Activated naive CD8-positive, alpha-beta T cell (primary cell): ENCODE measurements around the gene OMD.

Experiments used
- H3K27ac Mint-ChIP-seq: one replicate; pipeline ENCODE4 v1.8.0; 2021; ENCODE audit warnings: mixed read lengths
- H3K27me3 Mint-ChIP-seq: one replicate; pipeline ENCODE4 v1.8.0; 2021; ENCODE audit warnings: mixed read lengths
- H3K36me3 Mint-ChIP-seq: one replicate; pipeline ENCODE4 v1.8.0; 2021; ENCODE audit warnings: mixed read lengths
- H3K4me1 Mint-ChIP-seq: one replicate; pipeline ENCODE4 v1.8.0; 2021; ENCODE audit warnings: low read depth, mixed read lengths
- H3K4me3 Mint-ChIP-seq: one replicate; pipeline ENCODE4 v1.8.0; 2021; ENCODE audit warnings: mild to moderate bottlenecking, mixed read lengths
- H3K9me3 Mint-ChIP-seq: one replicate; pipeline ENCODE4 v1.8.0; 2021; ENCODE audit warnings: low read depth, mixed read lengths

Gene OMD

DNA sequence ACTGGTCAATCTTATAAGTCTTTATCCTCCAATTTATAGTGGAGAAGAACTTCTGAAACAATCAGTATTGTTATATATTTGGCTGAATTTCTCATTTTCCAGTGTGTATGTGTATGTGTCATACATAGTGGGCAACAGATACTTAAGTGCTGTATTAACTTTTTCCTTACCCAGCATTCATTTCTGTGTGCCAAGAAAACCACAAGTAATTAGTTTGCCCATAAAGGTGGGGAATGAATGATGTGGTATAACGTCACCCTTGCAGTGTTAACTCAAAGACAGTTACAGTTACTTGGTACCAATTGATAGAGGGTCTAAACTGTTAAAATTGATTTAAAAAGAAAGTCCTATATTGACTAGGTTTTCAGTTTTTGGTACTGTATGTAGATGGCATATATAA, 21.9 kb downstream of the OMD start:
- no peak overlapping the region for H3K4me3 Mint-ChIP-seq
- peaks cover 3% of the 10 kb centered on the region for H3K9me3 Mint-ChIP-seq
- no peak overlapping the region for H3K27ac Mint-ChIP-seq
- H3K36me3 Mint-ChIP-seq: peaks cover 3% of the 10 kb centered on the region
- no peaks in the 10 kb centered on the region for H3K27me3 Mint-ChIP-seq
- H3K4me1 Mint-ChIP-seq: peaks cover 28% of the 10 kb centered on the region

GRCh38 chr9:92397853-92398252, 26.4 kb downstream of the OMD start:
- Mint-ChIP-seq H3K27ac (no peak overlapping the region), H3K9me3 (peaks cover 3% of the 10 kb centered on the region), H3K4me3 (no peak overlapping the region), H3K4me1 (no peaks in the 10 kb centered on the region), H3K27me3 (no peaks in the 10 kb centered on the region), H3K36me3 (peaks cover 3% of the 10 kb centered on the region)

DNA sequence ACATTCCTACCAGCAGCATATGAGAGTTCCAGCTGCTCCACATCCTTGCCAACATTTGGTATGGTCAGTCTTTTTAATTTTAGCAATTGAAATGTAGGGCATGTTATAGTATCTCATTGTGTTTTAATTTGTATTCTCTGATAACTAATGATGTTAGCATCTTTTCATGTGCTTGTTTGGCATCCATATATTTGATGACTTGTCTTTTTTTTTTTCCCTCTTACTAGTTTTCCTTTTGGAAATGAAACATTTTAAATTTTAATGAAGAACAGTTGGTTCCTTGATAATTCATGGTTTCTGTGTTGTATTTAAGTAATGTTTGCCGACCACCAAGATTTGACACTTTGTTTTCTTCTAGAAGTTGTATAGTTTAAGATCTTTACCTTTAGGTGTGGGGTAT, 28.7 kb downstream of the OMD start:
- no peak overlapping the region for H3K27ac Mint-ChIP-seq
- H3K27me3 Mint-ChIP-seq: no peaks in the 10 kb centered on the region
- H3K36me3 Mint-ChIP-seq: peaks cover 3% of the 10 kb centered on the region
- H3K4me3 Mint-ChIP-seq: no peak overlapping the region
- H3K9me3 Mint-ChIP-seq: peaks cover 3% of the 10 kb centered on the region
- no peaks in the 10 kb centered on the region for H3K4me1 Mint-ChIP-seq

DNA sequence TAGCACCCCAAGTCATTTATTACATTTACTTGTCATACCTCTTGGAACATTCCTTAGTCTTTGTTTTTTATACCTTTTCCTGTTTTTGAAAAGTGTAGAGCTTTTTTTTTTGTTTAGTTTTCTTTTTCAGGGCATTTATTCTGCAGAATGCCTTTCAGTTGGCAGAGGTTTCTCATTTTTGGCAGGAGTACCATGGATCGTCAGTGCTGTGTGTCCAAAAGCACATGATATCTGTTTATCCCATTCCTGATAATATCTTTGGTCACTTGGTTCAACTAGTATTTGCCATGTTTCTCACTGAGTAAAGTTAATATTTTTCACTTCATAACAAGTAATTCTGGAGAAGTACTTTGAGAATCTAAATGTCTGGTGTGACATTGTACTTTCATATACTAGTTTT, 30.6 kb downstream of the OMD start:
- H3K27me3 Mint-ChIP-seq: no peaks in the 10 kb centered on the region
- no peak overlapping the region for H3K27ac Mint-ChIP-seq
- H3K36me3 Mint-ChIP-seq: peaks cover 3% of the 10 kb centered on the region
- no peak overlapping the region for H3K4me3 Mint-ChIP-seq
- peaks cover 3% of the 10 kb centered on the region for H3K9me3 Mint-ChIP-seq
- no peaks in the 10 kb centered on the region for H3K4me1 Mint-ChIP-seq

- Mint-ChIP-seq H3K27ac (no peak overlapping the region), H3K4me3 (no peak overlapping the region), H3K4me1 (no peaks in the 10 kb centered on the region), H3K36me3 (peaks cover under 1% of the 10 kb centered on the region), H3K27me3 (no peaks in the 10 kb centered on the region), H3K9me3 (no peaks in the 10 kb centered on the region)
These were observed 31.6 kb downstream of the OMD start for GRCh38 chr9:92392690-92393089.

DNA sequence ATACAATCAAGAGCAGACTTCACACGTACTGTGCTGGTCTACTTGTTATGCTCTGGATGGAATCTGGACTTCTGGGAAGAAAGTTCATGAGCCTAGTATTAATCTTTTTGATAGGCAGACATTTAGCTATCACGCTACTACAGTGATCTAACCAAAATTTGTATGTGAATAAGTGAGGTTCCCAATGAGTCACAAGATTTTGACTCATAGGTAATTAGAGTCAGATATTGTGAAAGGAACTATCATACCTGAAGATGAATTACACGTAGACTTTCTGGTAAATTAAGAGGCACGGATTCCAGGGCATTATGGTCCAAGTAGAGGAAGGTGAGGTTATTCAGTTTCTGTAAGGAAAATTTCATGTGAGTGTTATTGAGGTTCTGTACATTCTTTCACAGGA, 38.3 kb downstream of the OMD start:
- Mint-ChIP-seq H3K27me3 (no peaks in the 10 kb centered on the region), H3K4me3 (no peak overlapping the region), H3K27ac (no peak overlapping the region)

GRCh38 chr9:92385477-92385876, 38.8 kb downstream of the OMD start:
- Mint-ChIP-seq H3K4me1 (peaks cover 1% of the 10 kb centered on the region), H3K4me3 (no peak overlapping the region), H3K27ac (no peak overlapping the region), H3K9me3 (no peaks in the 10 kb centered on the region), H3K36me3 (peaks cover 10% of the 10 kb centered on the region), H3K27me3 (no peaks in the 10 kb centered on the region)

More for the DNA sequence above, 38.3 kb downstream of the OMD start:
- peaks cover 1% of the 10 kb centered on the region for H3K4me1 Mint-ChIP-seq
- H3K36me3 Mint-ChIP-seq: peaks cover 9% of the 10 kb centered on the region
- no peaks in the 10 kb centered on the region for H3K9me3 Mint-ChIP-seq

DNA sequence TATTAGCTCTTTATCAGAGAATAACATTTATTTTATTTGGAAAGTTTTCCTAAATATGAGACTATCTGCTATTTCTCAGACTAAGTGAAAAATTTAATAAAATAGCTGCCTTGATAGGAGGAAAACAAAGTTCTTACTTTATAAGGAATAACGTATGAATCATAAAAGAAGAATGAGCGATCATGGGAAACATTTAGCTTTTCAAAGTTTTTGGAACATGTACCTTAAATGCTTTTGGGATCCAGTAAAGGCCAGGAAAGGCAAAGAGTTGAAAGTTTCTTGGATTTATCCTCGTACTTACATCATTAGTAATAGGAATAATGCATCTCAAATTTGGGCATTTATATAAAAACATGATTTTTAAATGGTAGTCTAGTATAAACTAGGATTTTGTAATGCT, 39.3 kb downstream of the OMD start:
- no peaks in the 10 kb centered on the region for H3K27me3 Mint-ChIP-seq
- peaks cover 1% of the 10 kb centered on the region for H3K4me1 Mint-ChIP-seq
- H3K9me3 Mint-ChIP-seq: no peaks in the 10 kb centered on the region
- H3K4me3 Mint-ChIP-seq: no peak overlapping the region
- peaks cover 10% of the 10 kb centered on the region for H3K36me3 Mint-ChIP-seq
- H3K27ac Mint-ChIP-seq: no peak overlapping the region

- Mint-ChIP-seq H3K36me3 (peaks cover 14% of the 10 kb centered on the region), H3K4me1 (peaks cover 6% of the 10 kb centered on the region), H3K4me3 (no peak overlapping the region), H3K27ac (no peak overlapping the region), H3K27me3 (no peaks in the 10 kb centered on the region), H3K9me3 (no peaks in the 10 kb centered on the region)
These were observed 39.9 kb downstream of the OMD start for GRCh38 chr9:92384375-92384774.

- H3K27ac Mint-ChIP-seq: no peak overlapping the region
- no peak overlapping the region for H3K4me3 Mint-ChIP-seq
- peaks cover 16% of the 10 kb centered on the region for H3K36me3 Mint-ChIP-seq
- peaks cover 10% of the 10 kb centered on the region for H3K4me1 Mint-ChIP-seq
- no peaks in the 10 kb centered on the region for H3K27me3 Mint-ChIP-seq
- no peaks in the 10 kb centered on the region for H3K9me3 Mint-ChIP-seq
These were observed 42.5 kb downstream of the OMD start for GRCh38 chr9:92381775-92382174.

DNA sequence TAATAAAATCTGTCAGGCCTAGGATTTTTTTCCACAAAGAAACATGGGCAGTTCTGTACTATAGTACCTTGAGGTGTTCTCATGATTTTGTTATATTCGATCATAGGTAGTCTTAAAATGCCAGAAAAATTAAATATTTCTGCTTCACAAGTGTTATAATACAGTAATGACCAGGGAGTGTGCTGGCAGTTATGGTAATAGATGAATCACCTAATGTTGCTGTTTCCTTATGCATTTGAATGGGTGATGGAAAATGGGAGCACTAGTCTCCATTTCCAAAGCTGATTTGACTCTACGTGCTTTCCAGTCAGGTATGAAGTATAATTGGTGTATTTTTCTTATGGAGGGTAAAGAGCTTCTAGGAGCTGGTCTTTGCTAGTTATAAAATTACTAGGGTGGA, 43.7 kb downstream of the OMD start:
- Mint-ChIP-seq H3K36me3 (peaks cover 19% of the 10 kb centered on the region), H3K4me1 (peaks cover 10% of the 10 kb centered on the region), H3K9me3 (peaks cover 4% of the 10 kb centered on the region), H3K27ac (no peak overlapping the region), H3K4me3 (no peak overlapping the region), H3K27me3 (no peaks in the 10 kb centered on the region)

GRCh38 chr9:92378865-92379560, 45.3 kb downstream of the OMD start:
- peaks cover 10% of the 10 kb centered on the region for H3K4me1 Mint-ChIP-seq
- peaks cover 27% of the 10 kb centered on the region for H3K36me3 Mint-ChIP-seq
- H3K27ac Mint-ChIP-seq: no peak overlapping the region
- no peaks in the 10 kb centered on the region for H3K27me3 Mint-ChIP-seq
- peaks cover 13% of the 10 kb centered on the region for H3K9me3 Mint-ChIP-seq
- no peak overlapping the region for H3K4me3 Mint-ChIP-seq

DNA sequence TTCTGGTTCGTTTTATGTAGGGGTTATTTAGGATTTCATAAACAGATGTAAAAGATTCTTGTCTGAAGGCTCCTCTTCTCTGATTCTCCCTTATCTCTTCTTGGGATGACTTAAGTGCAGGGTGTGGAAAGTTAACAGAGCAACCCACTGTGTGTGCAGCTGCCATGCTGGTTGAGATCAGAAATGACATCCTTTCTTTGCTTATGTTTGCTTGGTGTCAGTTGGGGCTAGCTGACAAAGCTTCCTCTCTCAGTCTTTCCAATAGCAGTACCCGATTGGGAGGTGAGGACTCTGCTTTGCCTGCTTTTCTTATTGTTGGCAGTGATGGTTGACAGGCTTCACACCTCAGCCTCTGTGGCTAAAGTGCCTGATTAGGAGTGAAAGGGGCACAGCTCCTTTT, 46.4 kb downstream of the OMD start:
- H3K27ac Mint-ChIP-seq: no peak overlapping the region
- peaks cover 27% of the 10 kb centered on the region for H3K36me3 Mint-ChIP-seq
- no peak overlapping the region for H3K4me3 Mint-ChIP-seq
- H3K4me1 Mint-ChIP-seq: peaks cover 10% of the 10 kb centered on the region
- peaks cover 14% of the 10 kb centered on the region for H3K9me3 Mint-ChIP-seq
- H3K27me3 Mint-ChIP-seq: no peaks in the 10 kb centered on the region

GRCh38 chr9:92373167-92373566, 51.1 kb downstream of the OMD start:
- Mint-ChIP-seq H3K9me3 (peaks cover 20% of the 10 kb centered on the region), H3K27ac (no peak overlapping the region), H3K27me3 (no peaks in the 10 kb centered on the region), H3K4me3 (no peak overlapping the region), H3K4me1 (no peaks in the 10 kb centered on the region), H3K36me3 (peaks cover 28% of the 10 kb centered on the region)

- H3K4me3 Mint-ChIP-seq: no peak overlapping the region
- peaks cover 14% of the 10 kb centered on the region for H3K36me3 Mint-ChIP-seq
- no peaks in the 10 kb centered on the region for H3K27me3 Mint-ChIP-seq
- no peak overlapping the region for H3K27ac Mint-ChIP-seq
- peaks cover 7% of the 10 kb centered on the region for H3K9me3 Mint-ChIP-seq
- H3K4me1 Mint-ChIP-seq: no peaks in the 10 kb centered on the region
These were observed 55.2 kb downstream of the OMD start for GRCh38 chr9:92369075-92369474.
